H1 (cell line): Measurements from ENCODE around the gene HERC4. TPM values are rescaled to one million over a fixed set of nuclear protein-coding genes. Genes with fewer than 3 reads are reported as not detected.
A peak's percentile ranks its signal among the peaks of the same experiment; 100 is the strongest.

Source experiments
- CTCF ChIA-PET: fragments of 300-600 bp; sonication (Branson Sonifier 250); formaldehyde crosslinking; loops from one replicate; lab custom pipeline; 2021; ENCODE audit not compliant: partially characterized antibody; lab: Charles Lee
- POLR2A ChIA-PET: fragments of 300-600 bp; sonication (Branson Sonifier 250); formaldehyde crosslinking; loops from one replicate; lab custom pipeline; 2021; ENCODE audit warnings: inconsistent platforms; ENCODE audit not compliant: partially characterized antibody; lab: Charles Lee
- DNase-seq, 2 experiments: peaks; one replicate each; pipeline versions ENCODE4 v3.0.0 to v3.0.0-alpha.2; 2010 to 2022; ENCODE audit warnings: low spot score in 2 of 2, low read depth in 1 of 2, mixed read lengths in 1 of 2
- FAIRE-seq: peaks from 2 replicates; lab custom pipeline; 2011; peaks lifted over from hg19 to GRCh38; lab: Jason Lieb, UNC
- H2AFZ ChIP-seq: 2 replicates; pipeline ENCODE4 v1.8.1; 2012; ENCODE audit warnings: low read length, inconsistent platforms
- H2AK5ac ChIP-seq: 2 replicates; pipeline ENCODE4 v1.6.1; 2013; ENCODE audit warnings: low read depth, low read length
- H2BK120ac ChIP-seq: replicated peaks from 2 replicates; pipeline ENCODE3; 2013; ENCODE audit warnings: low read depth, low read length, inconsistent platforms
- H2BK12ac ChIP-seq: 2 replicates; pipeline ENCODE4 v1.6.1; 2013; ENCODE audit warnings: low read depth, low read length
- H2BK15ac ChIP-seq: 2 replicates; pipeline ENCODE4 v1.6.1; 2013; ENCODE audit warnings: low read length
- H2BK20ac ChIP-seq: 2 replicates; pipeline ENCODE4 v1.6.1; 2013; ENCODE audit warnings: low read length
- H2BK5ac ChIP-seq: 2 replicates; pipeline ENCODE4 v1.6.1; 2013; ENCODE audit warnings: low read depth, low read length
- H3K14ac ChIP-seq: 2 replicates; pipeline ENCODE4 v1.6.1; 2013; ENCODE audit warnings: inconsistent platforms; ENCODE audit not compliant: insufficient read length
- H3K18ac ChIP-seq: 2 replicates; pipeline ENCODE4 v1.6.1; 2013; ENCODE audit warnings: low read length; ENCODE audit errors: extremely low read depth
- H3K23ac ChIP-seq: 2 replicates; pipeline ENCODE4 v1.6.1; 2013; ENCODE audit warnings: inconsistent platforms; ENCODE audit not compliant: insufficient read length
- H3K23me2 ChIP-seq: 2 replicates; pipeline ENCODE4 v1.6.1; 2013; ENCODE audit warnings: low read depth, low read length
- H3K27ac ChIP-seq: 2 replicates; pipeline ENCODE4 v1.6.1; 2011; ENCODE audit warnings: low read depth, low read length, inconsistent platforms
- H3K27me3 ChIP-seq, 4 experiments: replicated peaks in 1 of 4; 1 replicate in 1 of 4; 2 replicates in 3 of 4; pipeline versions ENCODE4 v1.6.1 to v1.8.1; 2011 to 2013; ENCODE audit warnings: low read length in 3 of 4, mild to moderate bottlenecking in 3 of 4, inconsistent platforms in 2 of 4, mixed read lengths in 2 of 4, moderate library complexity in 1 of 4; ENCODE audit not compliant: control insufficient read depth in 3 of 4, insufficient read depth in 3 of 4; ENCODE audit errors: extremely low read depth in 1 of 4
- H3K36me3 ChIP-seq, 4 experiments: 2 replicates each; pipeline versions ENCODE4 v1.6.1 to v1.8.1; 2011 to 2013; ENCODE audit warnings: mild to moderate bottlenecking in 4 of 4, low read length in 3 of 4, moderate library complexity in 2 of 4, control low read depth in 1 of 4, inconsistent platforms in 1 of 4; ENCODE audit not compliant: insufficient read depth in 4 of 4, control insufficient read depth in 2 of 4
- H3K4ac ChIP-seq: replicated peaks from 2 replicates; pipeline ENCODE3; 2013; ENCODE audit warnings: low read length, low read depth, mixed read lengths, inconsistent platforms; ENCODE audit not compliant: insufficient read length
- H3K4me1 ChIP-seq, 4 experiments: replicated peaks in 1 of 4; 1 replicate in 1 of 4; 2 replicates in 3 of 4; pipeline versions ENCODE4 v1.6.1 to v1.8.1; 2011 to 2013; ENCODE audit warnings: low read length in 3 of 4, inconsistent platforms in 2 of 4, mixed read lengths in 1 of 4; ENCODE audit not compliant: insufficient read depth in 4 of 4, control insufficient read depth in 3 of 4
- H3K4me2 ChIP-seq, 2 experiments: 2 replicates each; pipeline versions ENCODE4 v1.6.1 to v1.8.1; 2011 to 2013; ENCODE audit warnings: low read depth in 2 of 2, low read length in 2 of 2, control low read depth in 1 of 2, inconsistent platforms in 1 of 2, mild to moderate bottlenecking in 1 of 2; ENCODE audit not compliant: insufficient read depth in 1 of 2
- H3K4me3 ChIP-seq, 4 experiments: fragments of 200-600, 300-600 bp in 1 of 4; sonication (generic), shearing (Covaris generic), sonication (Bioruptor Twin) in 1 of 4; 2 replicates each; pipeline versions ENCODE4 v1.5.1 to v1.8.1; 2011 to 2016; ENCODE audit warnings: low read length in 4 of 4, low read depth in 3 of 4, control low read depth in 2 of 4, inconsistent platforms in 2 of 4, mild to moderate bottlenecking in 2 of 4, mixed read lengths in 1 of 4, moderate library complexity in 1 of 4; ENCODE audit not compliant: insufficient read depth in 2 of 4; ENCODE audit errors: extremely low read depth in 1 of 4
- H3K56ac ChIP-seq: replicated peaks from 2 replicates; pipeline ENCODE3; 2013; ENCODE audit warnings: low read depth, mild to moderate bottlenecking, mixed read lengths, low read length, inconsistent platforms; ENCODE audit not compliant: insufficient read length
- H3K79me1 ChIP-seq: 2 replicates; pipeline ENCODE4 v1.6.1; 2013; ENCODE audit warnings: low read depth, low read length, control low read depth
- H3K79me2 ChIP-seq, 2 experiments: 2 replicates each; pipeline versions ENCODE4 v1.6.1 to v1.8.1; 2012 to 2013; ENCODE audit warnings: low read length in 2 of 2, mild to moderate bottlenecking in 2 of 2, inconsistent platforms in 1 of 2; ENCODE audit not compliant: insufficient read depth in 2 of 2, control insufficient read depth in 1 of 2
- H3K9ac ChIP-seq, 4 experiments: replicated peaks in 1 of 4; 1 replicate in 1 of 4; 2 replicates in 3 of 4; pipeline versions ENCODE4 v1.6.1 to v1.8.1; 2011 to 2013; ENCODE audit warnings: low read depth in 3 of 4, low read length in 3 of 4, control low read depth in 2 of 4, mild to moderate bottlenecking in 2 of 4, moderate library complexity in 2 of 4, inconsistent platforms in 1 of 4; ENCODE audit errors: extremely low read depth in 1 of 4
- H3K9me3 ChIP-seq, 2 experiments: 2 replicates each; pipeline versions ENCODE4 v1.6.1 to v1.8.1; 2012 to 2013; ENCODE audit warnings: mild to moderate bottlenecking in 2 of 2, moderate library complexity in 2 of 2, control low read depth in 1 of 2, inconsistent platforms in 1 of 2, low read depth in 1 of 2, low read length in 1 of 2, mixed read lengths in 1 of 2; ENCODE audit not compliant: insufficient read depth in 2 of 2
- H4K20me1 ChIP-seq, 2 experiments: replicated peaks in 1 of 2; 2 replicates each; pipeline versions ENCODE3 to v1.8.1; 2011 to 2013; ENCODE audit warnings: inconsistent platforms in 2 of 2, low read length in 2 of 2, mild to moderate bottlenecking in 1 of 2; ENCODE audit not compliant: insufficient read depth in 2 of 2, control insufficient read depth in 1 of 2
- H4K5ac ChIP-seq: 2 replicates; pipeline ENCODE4 v1.6.1; 2013; ENCODE audit warnings: low read length, low read depth, mixed read lengths, inconsistent platforms; ENCODE audit not compliant: insufficient read length
- H4K8ac ChIP-seq: 2 replicates; pipeline ENCODE4 v1.8.0; 2013; ENCODE audit warnings: mild to moderate bottlenecking, moderate library complexity, low read length, inconsistent platforms; ENCODE audit not compliant: insufficient read depth; ENCODE audit errors: extremely low read depth
- H4K91ac ChIP-seq: replicated peaks from 2 replicates; pipeline ENCODE3; 2013; ENCODE audit warnings: low read length, mixed read lengths, inconsistent platforms; ENCODE audit not compliant: insufficient read length
- BACH1 ChIP-seq: IDR thresholded peaks from 2 replicates; pipeline ENCODE4 v1.6.1; 2012; ENCODE audit warnings: low read length, improper control_type of control experiment
- E2F6 ChIP-seq: IDR thresholded peaks from 2 replicates; pipeline ENCODE4 v1.6.1; 2012; ENCODE audit warnings: inconsistent platforms
- EGR1 ChIP-seq: IDR thresholded peaks from 2 replicates; pipeline ENCODE4 v1.6.1; 2011; ENCODE audit warnings: low read depth, low read length, borderline replicate concordance
- EZH2 ChIP-seq: fragments of 200-600 bp; sonication (generic); IDR thresholded peaks from 2 replicates; pipeline ENCODE4 v1.7.1; 2012; ENCODE audit warnings: low read depth, mild to moderate bottlenecking, moderate library complexity, low read length, inconsistent platforms; ENCODE audit not compliant: severe bottlenecking
- JUN ChIP-seq: IDR thresholded peaks from 2 replicates; pipeline ENCODE4 v1.6.1; 2011; ENCODE audit warnings: low read depth, mild to moderate bottlenecking, improper control_type of control experiment, low read length
- KDM4A ChIP-seq: IDR thresholded peaks from one replicate; pipeline ENCODE4 v1.7.1; 2012; ENCODE audit warnings: low read depth, mild to moderate bottlenecking, moderate library complexity, low read length, inconsistent platforms; ENCODE audit not compliant: severe bottlenecking
- POLR2AphosphoS5 ChIP-seq: IDR thresholded peaks from 2 replicates; pipeline ENCODE4 v1.6.1; 2011; ENCODE audit warnings: low read depth, low read length
- RBBP5 ChIP-seq: IDR thresholded peaks from 2 replicates; pipeline ENCODE4 v1.7.1; 2012; ENCODE audit warnings: low read depth, mild to moderate bottlenecking, inconsistent platforms, low read length, moderate library complexity, borderline replicate concordance
- TAF7 ChIP-seq: optimal IDR thresholded peaks from 2 replicates; pipeline ENCODE3; 2011; ENCODE audit warnings: low read depth, mild to moderate bottlenecking, inconsistent platforms, low read length, moderate library complexity, borderline replicate concordance
- TBP ChIP-seq: IDR thresholded peaks from 2 replicates; pipeline ENCODE4 v1.6.1; 2011; ENCODE audit warnings: low read depth, low read length, improper control_type of control experiment
- WGBS, 2 experiments: shearing (Covaris generic) in 1 of 2; methylation state at CpG; one replicate each; pipeline versions ENCODE4 v1.1.6 to v1.1.7; 2013 to 2015; ENCODE audit warnings: low lambda C conversion rate in 2 of 2, mixed read lengths in 2 of 2, inconsistent platforms in 1 of 2, low coverage in 1 of 2, missing lambda C conversion rate in 1 of 2; ENCODE audit not compliant: insufficient replicate concordance in 2 of 2, insufficient coverage in 1 of 2, insufficient read length in 1 of 2; ENCODE audit errors: extremely low coverage in 1 of 2, missing lambda C conversion rate in 1 of 2; 5-methylcytosine and 5-hydroxymethylcytosine counted together
- polyA plus RNA-seq, 7 experiments: library from polyadenylated mRNA; depleted of rRNA in 3 of 7; stranded (reverse) in 5 of 7; unstranded in 2 of 7; fragments of >200 nt in 5 of 7; fragments of 200-250 nt in 2 of 7; gene quantifications; 1 replicate in 5 of 7; 2 replicates in 1 of 7; 4 replicates in 1 of 7; pipeline versions ENCODE4 v1.2.1 to v1.2.3, GENCODE V29; 2011 to 2013; ENCODE audit warnings: missing spikeins in 2 of 7, mixed read lengths in 2 of 7
- total RNA-seq: library from RNA; stranded (reverse); fragmentation: NEBNext Ultra II Directional; extraction: Animal tissue kit (Norgen Biotek cat#: 25700); gene quantifications from 2 replicates; pipeline ENCODE4 v1.2.1, GENCODE V29; 2021

HERC4 gene
- total and polyA plus RNA-seq, 2 of the 8 experiments (the other 6 are each of a cell fraction or from before 2014, with no cell fraction given), result 7.5 to 44.0 TPM

GRCh38 chr10:67884842-67885670 lies 190.0 kb downstream of the HERC4 start:
- H3K9ac ChIP-seq, result peak overlapping the region; percentile 66 to 94 (median 80)
- H3K4ac ChIP-seq, result no peak overlapping the region
- H3K56ac ChIP-seq, result peak overlapping the region; percentile 46
- no peaks in the 10 kb centered on the region for H3K27me3 ChIP-seq
- H4K20me1 ChIP-seq, result peaks cover 8 to 9% of the 10 kb centered on the region in 2 experiments
- peak overlapping the region; percentile 93; the same call in 1 of the 2 replicates for H4K8ac ChIP-seq
- H3K4me1 ChIP-seq, result peaks cover 0 to 6% (median 5%) of the 10 kb centered on the region in 4 experiments; a peak in 5 of 7 replicates
- H3K9me3 ChIP-seq, result no peaks in the 10 kb centered on the region
- DNase-seq (peak in 1 of 2 experiments; percentile 81), FAIRE-seq (no peak)
- H3K4me3 ChIP-seq, result peak overlapping the region; percentile 90 to 100 (median 94)
- H3K36me3 ChIP-seq, result peaks cover 12 to 40% (median 24%) of the 10 kb centered on the region in 4 experiments
- no peak overlapping the region for H3K23ac ChIP-seq
- peaks cover 22 to 52% of the 10 kb centered on the region in 2 experiments; a peak in 3 of 4 replicates for H3K79me2 ChIP-seq
- H3K23me2 ChIP-seq, result no peaks in the 10 kb centered on the region
- H3K18ac ChIP-seq, result no peak overlapping the region; the same call in 1 of the 2 replicates
- no peak overlapping the region for H2BK5ac ChIP-seq
- no peaks in the 10 kb centered on the region for H3K79me1 ChIP-seq
- H2AK5ac ChIP-seq, result no peak overlapping the region
- no peak overlapping the region for H2AFZ ChIP-seq
- peak overlapping the region; percentile 94 for H4K5ac ChIP-seq
- no peak overlapping the region for H4K91ac ChIP-seq
- H2BK15ac ChIP-seq, result no peak overlapping the region
- H2BK120ac ChIP-seq, result peak overlapping the region; percentile 87
- ChIA-PET POLR2A (interaction anchor here (0.6 to 4.9 kb wide), 18 partner anchors 9 to 566 kb away, joined by 3 to 41 read pairs (median 4); no protein-coding TSS in a partner anchor), CTCF (interaction anchor here (0.6 to 2.1 kb wide), 9 partner anchors 23 to 462 kb away, joined by 3 to 17 read pairs (median 4); no protein-coding TSS in a partner anchor)
- no peak overlapping the region for H2BK12ac ChIP-seq
- no peak overlapping the region for H3K14ac ChIP-seq
- WGBS, 2 experiments, result 0% methylated on average over 44 of the region's 73 CpGs; no CpG with 5 or more reads in 1 of the 2 experiments
- H2BK20ac ChIP-seq, result no peak overlapping the region
- peak overlapping the region; percentile 70 to 83; a peak in 3 of 4 replicates for H3K4me2 ChIP-seq
- peak overlapping the region; percentile 77 for H3K27ac ChIP-seq
- TF ChIP-seq TAF7 (no peak), POLR2AphosphoS5 (no peak; the same call in 1 of the 2 replicates), JUN (no peak), BACH1 (no peak), TBP (0 out of 2 replicates have a peak, but pooled peaks have one; percentile 39), EZH2 (no peak), E2F6 (no peak), EGR1 (no peak), KDM4A (peak; percentile 18), RBBP5 (no peak; the same call in 1 of the 2 replicates)
